HUES6 (cell line): ENCODE measurements around the gene SELENOF.
"Not testable (repeated sequence)": the region's sequence is repeated elsewhere in the genome, so short reads cannot be mapped to it uniquely, and the experiment has no call there.

Experiments
- H3K27ac ChIP-seq: 2 replicates; pipeline ENCODE4 v1.7.0; 2013; ENCODE audit warnings: low read depth, mild to moderate bottlenecking, low read length, inconsistent platforms
- H3K27me3 ChIP-seq: 2 replicates; pipeline ENCODE4 v1.6.1; 2013; ENCODE audit warnings: low read length; ENCODE audit not compliant: control insufficient read depth, insufficient read depth
- H3K36me3 ChIP-seq: 2 replicates; pipeline ENCODE4 v1.6.1; 2013; ENCODE audit warnings: low read length; ENCODE audit not compliant: control insufficient read depth, insufficient read depth
- H3K4me1 ChIP-seq: 2 replicates; pipeline ENCODE4 v1.6.1; 2013; ENCODE audit warnings: low read length; ENCODE audit not compliant: control insufficient read depth, insufficient read depth
- H3K4me3 ChIP-seq: 2 replicates; pipeline ENCODE4 v1.5.1; 2013; ENCODE audit warnings: low read depth, low read length
- H3K9ac ChIP-seq: one replicate; pipeline ENCODE4 v1.6.1; 2013; ENCODE audit warnings: mild to moderate bottlenecking, low read length
- H3K9me3 ChIP-seq: 2 replicates; pipeline ENCODE4 v1.6.1; 2013; ENCODE audit warnings: low read depth, low read length; ENCODE audit not compliant: control insufficient read depth, insufficient read depth

The SELENOF gene

GRCh38 chr1:86916752-86917151, 2.8 kb upstream of the SELENOF start:
- Histone ChIP-seq H3K27ac (no peak overlapping the region), H3K4me1 (peaks cover 9% of the 10 kb centered on the region; the same call in 1 of the 2 replicates), H3K9me3 (peaks cover 12% of the 10 kb centered on the region), H3K9ac (no peak overlapping the region), H3K27me3 (no peaks in the 10 kb centered on the region), H3K36me3 (peaks cover 7% of the 10 kb centered on the region; the same call in 1 of the 2 replicates), H3K4me3 (no peak overlapping the region)

GRCh38 chr1:86915737-86916235, 1.9 kb upstream of the SELENOF start:
- peaks cover 9% of the 10 kb centered on the region; the same call in 1 of the 2 replicates for H3K4me1 ChIP-seq
- peak overlapping the region; percentile 80 for H3K4me3 ChIP-seq
- no peak overlapping the region for H3K27ac ChIP-seq
- peak overlapping the region; percentile 82 for H3K9ac ChIP-seq
- H3K27me3 ChIP-seq, result no peaks in the 10 kb centered on the region
- H3K9me3 ChIP-seq, result peaks cover 4% of the 10 kb centered on the region
- peaks cover 7% of the 10 kb centered on the region; the same call in 1 of the 2 replicates for H3K36me3 ChIP-seq

DNA sequence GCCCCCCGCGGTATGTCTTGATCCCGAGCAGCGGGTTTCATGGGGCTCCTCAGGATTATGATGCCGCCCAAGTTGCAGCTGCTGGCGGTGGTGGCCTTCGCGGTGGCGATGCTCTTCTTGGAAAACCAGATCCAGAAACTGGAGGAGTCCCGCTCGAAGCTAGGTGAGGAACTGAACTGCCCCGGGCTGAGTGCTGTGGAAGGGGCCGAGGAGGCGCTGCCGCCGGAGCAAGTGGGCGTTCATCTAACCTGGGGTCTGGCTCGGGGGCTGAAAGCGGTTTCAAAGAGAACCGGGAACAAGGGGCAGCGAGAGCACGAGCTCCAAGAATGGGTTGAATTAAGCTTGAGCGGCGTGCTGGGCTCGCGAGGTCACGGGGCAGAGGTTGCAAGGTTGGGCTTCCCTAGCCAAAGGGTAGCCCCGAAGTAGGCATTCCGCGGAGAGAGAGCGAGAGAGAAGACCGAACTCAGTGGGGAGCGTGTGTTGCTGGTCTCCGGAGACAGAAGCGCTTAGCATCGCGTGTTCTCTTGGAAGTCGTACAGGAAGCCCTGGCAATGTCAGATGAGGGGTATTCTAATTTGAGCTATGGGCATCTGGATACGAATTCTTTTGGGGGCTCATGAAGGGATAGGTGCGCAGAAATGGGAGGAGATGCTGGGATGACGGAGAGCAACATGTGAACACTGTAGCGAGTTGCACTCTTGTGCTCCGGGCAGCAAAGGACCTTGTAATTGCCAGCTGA, 1.2 kb upstream of the SELENOF start:
- peaks cover 9% of the 10 kb centered on the region for H3K36me3 ChIP-seq
- H3K4me3 ChIP-seq, result peak overlapping the region; percentile 80
- H3K27me3 ChIP-seq, result no peaks in the 10 kb centered on the region
- peaks cover 9% of the 10 kb centered on the region; the same call in 1 of the 2 replicates for H3K4me1 ChIP-seq
- peak overlapping the region; percentile 82 for H3K9ac ChIP-seq
- H3K9me3 ChIP-seq, result no peaks in the 10 kb centered on the region; the same call in 1 of the 2 replicates
- peak overlapping the region; percentile 78; the same call in 1 of the 2 replicates for H3K27ac ChIP-seq

DNA sequence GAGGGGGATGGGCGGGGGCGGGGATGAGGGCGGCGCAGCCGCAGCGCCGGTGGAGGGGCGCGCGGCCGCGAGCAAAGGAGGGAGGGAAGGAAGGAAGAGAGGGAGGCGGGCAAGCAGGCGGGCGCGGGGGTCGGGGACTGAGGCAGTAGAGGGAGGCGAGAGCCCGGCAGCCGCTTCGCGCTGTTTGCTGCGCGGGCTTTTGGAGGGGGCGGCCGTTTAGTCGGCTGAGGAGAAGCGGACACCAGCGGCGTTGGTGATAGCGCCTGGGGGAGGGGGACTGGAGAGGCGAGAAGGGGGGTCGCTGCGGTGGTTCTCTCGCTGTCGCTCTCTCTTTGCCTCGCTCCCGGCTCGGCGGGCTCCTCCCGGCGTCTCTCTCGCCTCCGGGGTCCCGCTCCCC, 673 bp upstream of the SELENOF start, which contains the start of gene HS2ST1:
TSS of gene HS2ST1 (plus strand) at position 35 of the 397 bp plus-strand sequence.
- peaks cover 9% of the 10 kb centered on the region; the same call in 1 of the 2 replicates for H3K4me1 ChIP-seq

GRCh38 chr1:86913399-86913895, 479 bp downstream of the SELENOF start:
- peak overlapping the region; percentile 94 for H3K4me3 ChIP-seq
- no peaks in the 10 kb centered on the region for H3K9me3 ChIP-seq
- peak overlapping the region; percentile 95 for H3K27ac ChIP-seq
- H3K27me3 ChIP-seq, result no peaks in the 10 kb centered on the region
- peaks cover 9% of the 10 kb centered on the region; the same call in 1 of the 2 replicates for H3K4me1 ChIP-seq
- peaks cover 14% of the 10 kb centered on the region for H3K36me3 ChIP-seq
- peak overlapping the region; percentile 95 for H3K9ac ChIP-seq

More for the DNA sequence above, 673 bp upstream of the SELENOF start, which contains the start of gene HS2ST1:
- H3K27me3 ChIP-seq, result no peaks in the 10 kb centered on the region
- peak within 1 kb of the TSS; percentile 94 for H3K4me3 ChIP-seq
- peak within 1 kb of the TSS; percentile 95 for H3K9ac ChIP-seq
- H3K9me3 ChIP-seq, result no peaks in the 10 kb centered on the region; the same call in 1 of the 2 replicates
- H3K27ac ChIP-seq, result peak within 1 kb of the TSS; percentile 95
- H3K36me3 ChIP-seq, result peaks cover 13% of the 10 kb centered on the region

- Histone ChIP-seq H3K27me3 (no peaks in the 10 kb centered on the region), H3K27ac (no peak overlapping the region), H3K9me3 (no peaks in the 10 kb centered on the region), H3K36me3 (peaks cover 25% of the 10 kb centered on the region), H3K4me1 (peaks cover 9% of the 10 kb centered on the region; the same call in 1 of the 2 replicates), H3K9ac (peak overlapping the region; percentile 95), H3K4me3 (peak overlapping the region; percentile 94)
These were observed 1.5 kb downstream of the SELENOF start for GRCh38 chr1:86912281-86912900.

- Histone ChIP-seq H3K36me3 (peaks cover 58% of the 10 kb centered on the region), H3K9me3 (peaks cover 4% of the 10 kb centered on the region; the same call in 1 of the 2 replicates), H3K4me3 (no peak overlapping the region), H3K27me3 (no peaks in the 10 kb centered on the region), H3K4me1 (no peaks in the 10 kb centered on the region), H3K27ac (no peak overlapping the region), H3K9ac (no peak overlapping the region)
These were observed 7.5 kb downstream of the SELENOF start for GRCh38 chr1:86906419-86906818.

GRCh38 chr1:86905875-86906274, 8.1 kb downstream of the SELENOF start:
- H3K9ac ChIP-seq, result no peak overlapping the region
- peaks cover 64% of the 10 kb centered on the region for H3K36me3 ChIP-seq
- H3K9me3 ChIP-seq, result peaks cover 9% of the 10 kb centered on the region
- no peaks in the 10 kb centered on the region for H3K4me1 ChIP-seq
- no peak overlapping the region for H3K27ac ChIP-seq
- no peak overlapping the region for H3K4me3 ChIP-seq
- no peaks in the 10 kb centered on the region for H3K27me3 ChIP-seq

GRCh38 chr1:86899401-86899800, 14.5 kb downstream of the SELENOF start:
- not testable (repeated sequence) for H3K4me3 ChIP-seq, H3K27me3 ChIP-seq, H3K9ac ChIP-seq, H3K27ac ChIP-seq, H3K4me1 ChIP-seq
- peaks cover 51% of the 10 kb centered on the region for H3K36me3 ChIP-seq
- peaks cover 13% of the 10 kb centered on the region for H3K9me3 ChIP-seq

DNA sequence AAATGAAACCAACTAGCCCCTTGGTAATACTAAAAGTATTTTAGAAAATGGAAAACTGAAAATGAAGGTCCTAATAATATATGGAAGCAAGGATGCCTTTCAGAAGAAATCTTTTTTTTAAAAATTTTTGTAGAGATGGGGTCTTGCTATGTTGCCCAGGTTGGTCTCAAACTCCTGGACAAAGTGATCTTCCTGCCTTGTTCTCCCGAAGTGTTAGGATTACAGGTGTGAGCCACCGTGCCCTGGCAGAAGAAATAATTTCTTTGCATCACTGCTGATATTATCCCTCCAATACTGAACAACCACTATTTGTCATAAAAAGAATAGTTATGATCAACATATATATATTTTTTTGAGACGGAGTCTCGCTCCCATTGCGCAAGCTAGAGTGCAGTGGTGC, 25.6 kb downstream of the SELENOF start:
- Histone ChIP-seq H3K36me3 (no peaks in the 10 kb centered on the region), H3K27me3 (no peaks in the 10 kb centered on the region), H3K4me1 (no peaks in the 10 kb centered on the region), H3K9ac (no peak overlapping the region), H3K4me3 (no peak overlapping the region), H3K9me3 (no peaks in the 10 kb centered on the region; the same call in 1 of the 2 replicates), H3K27ac (no peak overlapping the region)
